Esophagus muscularis mucosa (tissue), 4 donors: ENCODE measurements around the gene TBC1D9. TPM values are rescaled to one million over a fixed set of nuclear protein-coding genes. Genes with fewer than 3 reads are reported as not detected.

ENCODE experiments used
- DNase-seq: peaks from one replicate; pipeline ENCODE4 v3.0.0-alpha.2; 2017; ENCODE audit errors: extremely low spot score
- H3K27ac ChIP-seq, 4 donors: fragments of 200-600 bp; sonication (generic); replicated peaks in 1 of 4; 1 replicate in 3 of 4; 2 replicates in 1 of 4; pipeline ENCODE4 v1.5.1; 2016 to 2019; ENCODE audit warnings: mild to moderate bottlenecking in 1 of 4
- H3K27me3 ChIP-seq, 4 donors: fragments of 200-600 bp; sonication (generic); one replicate each; pipeline versions ENCODE4 v1.5.1 to v1.6.0; 2016 to 2019
- H3K36me3 ChIP-seq, 4 donors: fragments of 200-600 bp; sonication (generic); one replicate each; pipeline ENCODE4 v1.5.1; 2016 to 2019
- H3K4me1 ChIP-seq, 4 donors: fragments of 200-600 bp; sonication (generic); one replicate each; pipeline ENCODE4 v1.5.1; 2016 to 2019
- H3K4me3 ChIP-seq, 4 donors: fragments of 200-600 bp; sonication (generic); 1 replicate in 2 of 4; 2 replicates in 2 of 4; pipeline ENCODE4 v1.5.1; 2016 to 2019; ENCODE audit warnings: mild to moderate bottlenecking in 4 of 4, moderate library complexity in 1 of 4
- H3K9me3 ChIP-seq, 4 donors: fragments of 200-600 bp; sonication (generic); 1 replicate in 3 of 4; 2 replicates in 1 of 4; pipeline ENCODE4 v1.5.1; 2016 to 2019
- CTCF ChIP-seq, 3 experiments: fragments of 200-600 bp in 2 of 3; fragments of 450-650 bp in 1 of 3; sonication (generic) in 2 of 3; IDR thresholded peaks; one replicate each; pipeline ENCODE4 v1.5.1; 2017 to 2019; ENCODE audit warnings: antibody characterized with exemption in 3 of 3, mild to moderate bottlenecking in 2 of 3, moderate library complexity in 1 of 3
- EP300 ChIP-seq: sonication (generic); formaldehyde crosslinking; IDR thresholded peaks from one replicate; pipeline ENCODE4 v1.6.1; 2017; ENCODE audit warnings: antibody characterized with exemption
- POLR2A ChIP-seq: fragments of 450-650 bp; IDR thresholded peaks from one replicate; pipeline ENCODE4 v1.6.1; 2017; ENCODE audit warnings: antibody characterized with exemption, moderate library complexity, mild to moderate bottlenecking, low read depth
- POLR2AphosphoS5 ChIP-seq, 2 donors: sonication (generic); formaldehyde crosslinking; IDR thresholded peaks; one replicate each; pipeline ENCODE4 v1.6.1; 2017; ENCODE audit warnings: antibody characterized with exemption in 2 of 2
- WGBS: methylation state at CpG from one replicate; pipeline ENCODE4 v1.1.5; 2018; 5-methylcytosine and 5-hydroxymethylcytosine counted together
- intact Hi-C: fragments of 100-400 bp; cut with DNase I; formaldehyde crosslinking; loops from one replicate; pipeline ENCODE4 v1.15.1; 2023
- total RNA-seq, 4 donors: library from RNA; depleted of rRNA; stranded (reverse); fragments of >200 nt; gene quantifications; one replicate each; pipeline versions ENCODE4 v1.1.0 to v1.2.1, GENCODE V29; 2016

The TBC1D9 gene
- total RNA-seq, 4 donors from 2014 or later: 15.4 to 23.8 (median 21.3) TPM

- DNase-seq: no peak
- Histone ChIP-seq H3K4me1 (peaks cover 0 to 4% (median 0%) of the 10 kb centered on the region in 4 donors), H3K27ac (no peak overlapping the region), H3K4me3 (no peak overlapping the region), H3K9me3 (no peaks in the 10 kb centered on the region), H3K27me3 (no peaks in the 10 kb centered on the region), H3K36me3 (peaks cover 8 to 50% (median 40%) of the 10 kb centered on the region in 4 donors)
- intact Hi-C loops: no loop called here
- 97% methylated on average over 11 of the region's 33 CpGs for WGBS
- TF ChIP-seq CTCF (IDR thresholded peaks at IDR 0.05): no peak
- no peak for TF ChIP-seq POLR2AphosphoS5 (IDR thresholded peaks at IDR 0.05)
- TF ChIP-seq EP300: no peak
- no peak for TF ChIP-seq POLR2A
These were observed 112.6 kb downstream of the TBC1D9 start for GRCh38 chr4:140643571-140644055.

GRCh38 chr4:140642674-140643437, 113.3 kb downstream of the TBC1D9 start:
- Histone ChIP-seq H3K27ac (no peak overlapping the region), H3K9me3 (no peaks in the 10 kb centered on the region), H3K36me3 (peaks cover 8 to 54% (median 41%) of the 10 kb centered on the region in 4 donors), H3K4me3 (no peak overlapping the region), H3K4me1 (peaks cover 0 to 4% (median 0%) of the 10 kb centered on the region in 4 donors), H3K27me3 (no peaks in the 10 kb centered on the region)
- no peak for DNase-seq
- 98% methylated on average over 28 of the region's 33 CpGs for WGBS
- intact Hi-C loops: no loop called here
- TF ChIP-seq POLR2AphosphoS5 (IDR thresholded peaks at IDR 0.05) (no peak), CTCF (IDR thresholded peaks at IDR 0.05) (no peak), EP300 (no peak), POLR2A (no peak)

- intact Hi-C loops: no loop called here
These were observed 114.3 kb downstream of the TBC1D9 start for GRCh38 chr4:140641789-140642439.

GRCh38 chr4:140641105-140641555, 115.1 kb downstream of the TBC1D9 start:
- H3K36me3 ChIP-seq: peaks cover 8 to 63% (median 47%) of the 10 kb centered on the region in 4 donors
- no peaks in the 10 kb centered on the region for H3K27me3 ChIP-seq
- DNase-seq: no peak
- 89% methylated on average over 6 of the region's 6 CpGs for WGBS
- intact Hi-C loops: no loop called here
- peaks cover 0 to 4% (median 0%) of the 10 kb centered on the region in 4 donors for H3K4me1 ChIP-seq
- no peak overlapping the region for H3K4me3 ChIP-seq
- no peak overlapping the region for H3K27ac ChIP-seq
- TF ChIP-seq POLR2A (no peak), CTCF (IDR thresholded peaks at IDR 0.05) (no peak)
- H3K9me3 ChIP-seq: no peaks in the 10 kb centered on the region

More at GRCh38 chr4:140641789-140642439, 114.3 kb downstream of the TBC1D9 start:
- Histone ChIP-seq H3K27me3 (no peaks in the 10 kb centered on the region), H3K4me1 (peaks cover 0 to 4% (median 0%) of the 10 kb centered on the region in 4 donors), H3K9me3 (no peaks in the 10 kb centered on the region), H3K4me3 (no peak overlapping the region), H3K36me3 (peaks cover 8 to 64% (median 48%) of the 10 kb centered on the region in 4 donors), H3K27ac (no peak overlapping the region)
- DNase-seq: no peak
- WGBS: 79% methylated on average over 16 of the region's 25 CpGs
- TF ChIP-seq CTCF (IDR thresholded peaks at IDR 0.05) (no peak), EP300 (no peak), POLR2AphosphoS5 (IDR thresholded peaks at IDR 0.05) (no peak), POLR2A (no peak)
